Spleen (tissue), 7 donors: ENCODE measurements around the gene FKBP8.

Experiments
- CTCF ChIP-seq, 11 experiments: fragments of 200-600 bp in 7 of 11; fragments of 450-650 bp in 4 of 11; sonication (generic) in 4 of 11; IDR thresholded peaks in 8 of 11; conservative IDR thresholded peaks in 3 of 11; 1 replicate in 7 of 11; 2 replicates in 4 of 11; pipeline versions ENCODE4 v1.4.0 to v1.8.0; 2016 to 2021; ENCODE audit warnings: antibody characterized with exemption in 11 of 11, inconsistent platforms in 4 of 11, mild to moderate bottlenecking in 1 of 11
- POLR2A ChIP-seq, 3 donors: fragments of 450-650 bp; IDR thresholded peaks; one replicate each; pipeline ENCODE4 v1.5.1; 2017; ENCODE audit warnings: antibody characterized with exemption in 3 of 3, mild to moderate bottlenecking in 1 of 3
- donor health status: DM: no; HTN: no; CAD: no; lungs with moderate emphysema.
- donor health status: DM: no; HTN: no; CAD: no.
- donor health status: DM: no; HTN: no; CAD: no.

- TF ChIP-seq CTCF (IDR thresholded peaks at IDR 0.05 in 8 of 11, conservative IDR thresholded peaks at IDR 0.05 in 3 of 11) (no peak), POLR2A (IDR thresholded peaks at IDR 0.05) (no peak)
Measured at GRCh38 chr19:18483119-18483890, 60.1 kb downstream of the FKBP8 start.
